ENCODE data around the gene ATL2.

DNA sequence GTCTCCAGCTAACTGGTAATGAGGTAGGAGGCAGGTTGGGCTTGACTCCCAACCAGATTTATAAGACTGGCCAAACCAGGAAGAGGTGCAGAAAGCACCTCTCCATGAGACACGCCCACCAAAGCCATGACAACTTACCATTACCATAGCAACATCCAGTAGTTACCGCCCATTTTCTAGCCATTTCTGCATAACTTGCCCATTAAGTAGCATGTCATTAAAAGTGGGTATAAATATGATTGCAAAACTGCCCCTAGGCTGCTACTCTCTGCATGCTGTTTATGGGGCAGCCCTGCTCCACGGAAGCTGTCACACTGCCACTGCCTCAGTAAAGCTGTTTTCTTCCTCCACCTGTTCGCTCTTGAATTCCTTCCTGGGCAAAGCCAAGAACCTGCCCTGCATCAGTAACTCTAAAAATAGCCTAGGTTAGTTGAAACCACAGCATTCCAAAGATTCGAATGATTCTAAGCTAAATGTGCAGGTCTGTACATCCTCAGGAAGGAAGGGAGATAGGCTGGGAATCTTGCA lies 131.9 kb downstream of the ATL2 start:
- TF ChIP-seq, protein P1, sequence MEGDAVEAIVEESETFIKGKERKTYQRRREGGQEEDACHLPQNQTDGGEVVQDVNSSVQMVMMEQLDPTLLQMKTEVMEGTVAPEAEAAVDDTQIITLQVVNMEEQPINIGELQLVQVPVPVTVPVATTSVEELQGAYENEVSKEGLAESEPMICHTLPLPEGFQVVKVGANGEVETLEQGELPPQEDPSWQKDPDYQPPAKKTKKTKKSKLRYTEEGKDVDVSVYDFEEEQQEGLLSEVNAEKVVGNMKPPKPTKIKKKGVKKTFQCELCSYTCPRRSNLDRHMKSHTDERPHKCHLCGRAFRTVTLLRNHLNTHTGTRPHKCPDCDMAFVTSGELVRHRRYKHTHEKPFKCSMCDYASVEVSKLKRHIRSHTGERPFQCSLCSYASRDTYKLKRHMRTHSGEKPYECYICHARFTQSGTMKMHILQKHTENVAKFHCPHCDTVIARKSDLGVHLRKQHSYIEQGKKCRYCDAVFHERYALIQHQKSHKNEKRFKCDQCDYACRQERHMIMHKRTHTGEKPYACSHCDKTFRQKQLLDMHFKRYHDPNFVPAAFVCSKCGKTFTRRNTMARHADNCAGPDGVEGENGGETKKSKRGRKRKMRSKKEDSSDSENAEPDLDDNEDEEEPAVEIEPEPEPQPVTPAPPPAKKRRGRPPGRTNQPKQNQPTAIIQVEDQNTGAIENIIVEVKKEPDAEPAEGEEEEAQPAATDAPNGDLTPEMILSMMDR (IDR thresholded peaks at IDR 0.05): no peak
- no peak for TF ChIP-seq POLR2A (IDR thresholded peaks at IDR 0.05)
